Stimulated activated CD8-positive, alpha-beta memory T cell treated with anti-CD3 and anti-CD28 coated beads, Interleukin-12 subunit alpha, Interleukin-12 subunit beta, amount 100 ng/mL, for 4 hours (primary cell): ENCODE results near the gene TNN.

Experiments
- DNase-seq: peaks from one replicate; pipeline ENCODE4 v3.0.0-alpha.2; 2020; ENCODE audit warnings: low read depth

Gene TNN

DNA sequence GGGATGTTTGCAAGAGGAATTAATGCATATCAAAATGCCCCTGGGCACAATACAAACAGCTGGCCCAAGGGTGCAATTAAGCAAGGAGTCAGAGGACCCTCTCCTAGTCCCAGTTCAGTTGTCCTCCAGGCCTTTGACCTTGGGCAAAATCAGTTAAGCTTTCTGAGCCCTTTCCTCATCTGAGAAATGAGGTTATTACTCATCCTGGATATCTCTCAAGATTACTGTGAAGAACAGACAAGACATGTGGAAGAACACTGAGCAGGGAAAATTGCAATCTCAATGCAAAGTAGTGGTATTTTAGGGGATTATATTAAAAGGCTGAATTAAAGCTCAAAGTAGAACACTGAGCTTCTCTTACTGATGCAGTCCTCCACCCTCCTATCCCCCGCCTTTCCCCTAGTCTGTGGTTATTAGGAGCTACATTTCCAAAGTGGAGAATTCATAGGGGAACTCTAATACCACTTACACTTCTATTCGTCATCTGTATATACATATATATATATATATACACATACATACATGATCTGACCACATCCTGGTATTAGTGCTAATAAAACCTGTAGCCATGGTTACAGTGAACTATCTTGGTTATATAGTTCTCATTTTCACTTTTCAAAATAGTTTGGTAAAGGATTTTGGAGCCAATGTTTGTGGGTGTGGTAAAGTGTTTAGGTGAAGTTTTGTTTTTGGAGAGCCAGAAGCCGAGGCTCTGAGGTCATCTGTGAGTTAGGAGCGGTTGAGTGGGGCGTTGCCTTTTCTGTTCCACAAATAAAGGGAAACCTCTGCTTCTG is 106.9 kb downstream of the TNN start:
- no peak for DNase-seq

GRCh38 chr1:175176246-175176645 is 108.6 kb downstream of the TNN start:
- no peak for DNase-seq

DNA sequence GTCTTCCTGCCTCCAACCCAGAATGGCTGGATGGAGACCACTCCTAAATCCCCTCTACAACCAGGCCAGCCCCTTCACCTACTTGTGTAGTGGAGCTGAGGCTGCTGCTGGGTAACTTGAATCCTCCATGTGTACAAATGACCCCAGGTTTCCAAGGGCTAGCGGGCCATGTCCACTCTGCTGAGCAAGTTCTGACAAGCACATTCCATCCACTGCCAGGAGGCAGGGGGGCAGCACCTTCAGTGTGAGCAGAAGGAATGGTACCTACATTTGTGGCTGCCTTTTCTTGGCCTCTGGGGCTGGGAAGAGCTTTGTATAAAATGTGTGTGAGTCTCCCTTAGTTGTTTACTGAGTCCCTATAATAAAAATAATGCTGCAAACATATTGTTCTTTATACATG is 110.4 kb downstream of the TNN start:
- no peak for DNase-seq

DNA sequence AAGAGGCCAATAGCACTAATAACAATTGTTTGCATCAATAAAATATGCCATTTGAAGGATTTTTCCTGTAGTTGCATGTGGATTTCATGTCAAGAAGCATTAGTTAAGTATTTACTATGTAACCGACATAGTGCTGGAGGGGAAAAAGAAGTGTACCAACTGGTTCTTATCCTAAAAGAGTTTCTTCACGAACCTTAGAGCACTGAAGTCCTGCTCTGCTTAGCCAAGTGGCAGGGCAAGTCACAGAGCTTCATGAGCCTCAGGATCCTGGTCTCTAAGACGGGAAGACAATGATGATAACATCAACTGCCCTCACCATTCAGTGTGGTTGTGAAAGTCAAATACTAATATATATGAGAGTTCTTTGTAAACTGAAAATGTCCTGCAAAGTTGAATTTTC is 110.8 kb downstream of the TNN start:
- DNase-seq, result no peak

- DNase-seq, result no peak
These were observed 112.4 kb downstream of the TNN start for GRCh38 chr1:175179837-175180590.

DNA sequence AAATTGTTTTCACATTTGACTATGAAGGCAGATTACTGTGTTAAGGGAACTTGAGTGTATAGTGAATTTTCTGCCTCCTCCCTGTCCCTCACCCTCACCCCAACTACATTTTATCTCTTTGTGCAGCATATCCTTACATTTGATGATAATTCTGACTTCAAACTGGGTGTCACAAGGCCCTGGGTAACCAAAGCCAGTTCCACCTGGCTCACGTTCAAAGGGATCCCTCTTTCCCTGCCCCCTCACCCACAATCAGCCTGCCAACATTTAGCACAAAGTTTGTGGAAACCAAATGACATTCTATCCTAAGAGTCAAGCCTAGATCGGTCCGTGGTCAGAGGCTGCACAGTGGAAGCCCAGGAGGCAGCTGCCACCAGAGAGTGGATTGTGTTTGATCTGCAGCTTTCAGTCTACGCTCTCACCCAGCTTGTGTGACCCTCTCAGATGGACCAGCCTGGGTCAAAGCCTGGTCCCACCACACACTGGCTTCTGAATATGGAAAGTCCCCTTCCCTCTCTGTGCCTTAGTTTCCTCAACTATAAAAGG is 114.6 kb downstream of the TNN start:
- DNase-seq, result no peak

DNA sequence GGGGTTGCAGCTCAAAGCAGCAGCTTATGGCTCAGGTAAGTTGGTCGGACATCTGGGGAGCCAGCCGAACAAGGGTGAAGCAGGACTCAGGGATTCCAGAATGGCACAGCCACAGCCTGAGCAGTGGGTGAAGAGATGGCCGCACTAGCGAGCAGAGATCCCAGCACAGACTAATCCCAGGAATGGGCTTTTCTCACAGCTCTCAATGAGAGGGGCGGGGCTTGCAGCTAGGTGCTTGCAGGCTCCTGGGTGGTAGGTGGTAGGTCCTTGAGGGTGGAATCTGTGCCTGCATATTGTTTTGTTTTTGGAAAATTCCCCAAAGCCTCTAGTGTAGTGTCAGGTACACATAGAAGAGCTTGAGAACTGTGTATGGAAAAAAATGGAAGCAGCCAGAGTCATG is 116.0 kb downstream of the TNN start:
- DNase-seq, result no peak

GRCh38 chr1:175185903-175186302 is 118.3 kb downstream of the TNN start:
- no peak for DNase-seq

GRCh38 chr1:175186433-175187160 is 119.0 kb downstream of the TNN start:
- no peak for DNase-seq

GRCh38 chr1:175188936-175189335 is 121.3 kb downstream of the TNN start:
- DNase-seq, result peak; percentile 14

DNA sequence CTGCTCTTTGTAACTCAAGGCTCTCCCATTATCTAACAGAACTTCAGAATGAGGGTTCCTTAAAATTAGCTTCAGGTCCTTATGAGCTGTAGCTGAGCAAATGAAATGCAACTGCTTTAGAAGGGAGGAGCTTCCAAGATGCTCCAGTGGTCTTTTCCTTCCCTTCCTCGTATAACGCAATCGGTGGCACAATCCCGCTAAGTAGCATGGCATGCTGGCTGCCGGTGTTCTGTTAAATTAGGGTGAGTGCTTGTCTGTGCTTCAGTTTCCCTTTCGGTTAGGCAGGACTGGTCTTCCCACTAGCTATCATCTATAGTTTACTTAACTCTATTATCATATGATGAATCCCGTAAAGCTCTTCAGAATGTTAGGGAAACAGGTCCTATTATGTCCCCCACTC is 124.0 kb downstream of the TNN start:
- DNase-seq, result no peak

DNA sequence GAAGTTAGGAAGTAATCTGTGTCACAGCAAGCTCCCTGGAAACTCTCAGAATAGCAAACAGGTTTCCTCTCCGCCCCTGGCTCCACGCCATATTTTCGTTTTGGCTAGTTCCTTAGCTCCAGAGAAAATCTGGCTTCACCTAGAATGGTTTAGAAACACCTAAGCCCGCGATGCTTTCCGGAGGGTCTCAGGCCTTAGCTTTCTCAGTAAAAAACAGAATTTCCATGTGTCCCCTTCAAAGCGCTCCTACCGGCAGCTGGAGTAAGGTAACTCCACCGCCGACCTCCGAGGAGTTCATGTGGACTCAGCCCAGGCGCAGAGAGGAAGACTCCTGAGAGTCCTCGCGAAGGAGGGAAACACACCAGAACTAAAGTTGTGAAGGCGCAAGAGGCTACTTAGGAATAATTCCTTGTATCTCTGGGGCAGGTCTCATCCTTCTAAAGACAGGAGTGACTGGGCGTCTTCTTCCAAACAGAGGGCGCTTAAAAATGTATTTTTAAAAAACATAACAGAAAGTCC is 124.5 kb downstream of the TNN start:
- DNase-seq, result no peak

GRCh38 chr1:175192630-175193526 is 125.2 kb downstream of the TNN start, which contains the start of gene KIAA0040:
Gene KIAA0040 (minus strand): TSS chr1:175192776. CDS start chr1:175161013, 31,763 bp downstream.
- peak; percentile 51 for DNase-seq

DNA sequence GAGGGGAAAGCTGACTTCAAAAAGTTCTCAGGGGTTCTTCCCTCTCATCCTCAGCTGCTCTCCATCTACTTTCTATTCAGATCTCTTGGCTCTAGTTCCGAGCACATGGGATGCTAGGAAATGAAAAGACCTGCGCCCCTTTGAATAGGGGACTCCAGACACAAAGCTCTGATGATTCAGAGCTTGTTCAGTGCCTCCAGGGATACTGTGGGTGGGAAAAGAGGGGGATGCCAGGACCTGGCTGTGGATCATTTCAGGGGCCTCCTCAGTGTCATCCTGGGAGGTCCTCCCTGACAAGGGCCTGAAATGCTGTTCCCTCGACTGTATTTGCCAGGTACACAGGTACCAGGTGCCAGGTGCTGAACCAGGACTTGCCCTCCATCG is 125.9 kb downstream of the TNN start:
- DNase-seq, result no peak

- DNase-seq, result no peak
These were observed 127.6 kb downstream of the TNN start for GRCh38 chr1:175195281-175195680.

DNA sequence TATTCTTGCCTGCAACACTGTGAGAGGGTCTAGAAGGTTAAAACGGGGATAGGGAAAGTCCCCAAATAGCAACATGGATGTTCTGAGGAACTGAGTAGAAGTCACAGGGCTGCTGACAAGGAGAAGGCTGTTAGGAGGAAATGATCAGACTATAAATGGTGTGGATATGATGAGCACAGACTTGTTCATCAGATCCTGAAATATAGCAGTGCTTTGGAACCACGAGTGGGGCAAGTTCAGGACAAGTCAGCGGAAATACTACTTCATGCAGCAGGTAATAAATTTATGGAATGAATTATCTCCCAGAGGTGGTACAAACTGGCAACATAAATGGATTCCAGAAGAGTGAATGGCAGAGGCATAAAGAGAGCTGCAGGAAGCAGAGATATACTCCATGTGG is 128.2 kb downstream of the TNN start:
- no peak for DNase-seq

DNA sequence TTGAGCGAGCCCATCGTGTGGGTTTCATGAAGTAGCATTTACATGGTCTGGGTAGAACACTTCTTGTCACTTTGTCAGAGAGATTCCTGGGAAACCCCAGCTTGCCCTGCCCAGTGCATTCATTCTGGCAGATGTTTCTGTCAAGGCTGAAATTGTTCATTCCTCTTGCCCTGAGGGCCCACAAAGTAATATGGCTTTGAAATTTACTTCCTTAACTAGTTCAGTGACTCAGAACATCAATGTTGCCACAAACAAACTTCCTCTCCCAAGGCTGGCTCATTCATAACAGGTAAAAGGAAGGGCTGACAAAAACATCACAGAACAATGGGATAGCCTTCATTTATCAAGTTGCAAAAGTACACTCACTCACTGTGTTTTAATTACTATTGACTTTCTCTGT is 129.9 kb downstream of the TNN start:
- DNase-seq, result no peak
